Sigmoid colon (tissue), 4 donors: ENCODE measurements around the gene MAP4.

ENCODE experiments used
- EP300 ChIP-seq, 4 donors: sonication (generic); formaldehyde crosslinking; IDR thresholded peaks; one replicate each; pipeline ENCODE4 v1.6.1; 2017; ENCODE audit warnings: antibody characterized with exemption in 4 of 4
- POLR2A ChIP-seq, 2 donors: fragments of 450-650 bp; IDR thresholded peaks; one replicate each; pipeline ENCODE4 v1.6.1; 2016; ENCODE audit warnings: antibody characterized with exemption in 2 of 2, mild to moderate bottlenecking in 2 of 2, moderate library complexity in 2 of 2
- POLR2AphosphoS5 ChIP-seq, 4 donors: sonication (generic); formaldehyde crosslinking; IDR thresholded peaks; one replicate each; pipeline ENCODE4 v1.6.1; 2017; ENCODE audit warnings: antibody characterized with exemption in 4 of 4
- TF ChIP-seq, protein P1 (sequence below), 4 experiments: fragments of 450-650 bp in 3 of 4; fragments of 200-600 bp in 1 of 4; IDR thresholded peaks; one replicate each; pipeline ENCODE4 v1.5.1; 2016 to 2019; ENCODE audit warnings: antibody characterized with exemption in 4 of 4, mild to moderate bottlenecking in 3 of 4, moderate library complexity in 2 of 4

DNA sequence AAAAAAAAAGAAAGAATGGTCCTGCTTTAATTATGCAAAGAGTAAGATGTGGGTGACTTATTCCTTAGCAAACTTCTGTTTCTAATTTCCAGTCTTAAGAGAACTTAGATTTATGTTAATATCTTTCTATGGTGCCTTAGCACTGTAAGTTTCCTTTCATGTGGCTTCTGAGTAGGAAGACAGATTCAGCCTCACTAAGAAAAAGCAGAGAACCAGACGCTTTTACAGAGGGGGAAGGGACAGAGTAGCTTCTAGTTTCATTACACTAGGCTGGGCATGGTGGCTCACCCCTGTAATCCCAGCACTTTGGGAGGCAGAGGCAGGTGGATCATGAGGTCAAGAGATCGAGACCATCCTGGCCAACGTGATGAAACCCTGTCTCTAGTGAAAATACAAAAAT lies 118.3 kb downstream of the MAP4 start:
- TF ChIP-seq, protein P1, sequence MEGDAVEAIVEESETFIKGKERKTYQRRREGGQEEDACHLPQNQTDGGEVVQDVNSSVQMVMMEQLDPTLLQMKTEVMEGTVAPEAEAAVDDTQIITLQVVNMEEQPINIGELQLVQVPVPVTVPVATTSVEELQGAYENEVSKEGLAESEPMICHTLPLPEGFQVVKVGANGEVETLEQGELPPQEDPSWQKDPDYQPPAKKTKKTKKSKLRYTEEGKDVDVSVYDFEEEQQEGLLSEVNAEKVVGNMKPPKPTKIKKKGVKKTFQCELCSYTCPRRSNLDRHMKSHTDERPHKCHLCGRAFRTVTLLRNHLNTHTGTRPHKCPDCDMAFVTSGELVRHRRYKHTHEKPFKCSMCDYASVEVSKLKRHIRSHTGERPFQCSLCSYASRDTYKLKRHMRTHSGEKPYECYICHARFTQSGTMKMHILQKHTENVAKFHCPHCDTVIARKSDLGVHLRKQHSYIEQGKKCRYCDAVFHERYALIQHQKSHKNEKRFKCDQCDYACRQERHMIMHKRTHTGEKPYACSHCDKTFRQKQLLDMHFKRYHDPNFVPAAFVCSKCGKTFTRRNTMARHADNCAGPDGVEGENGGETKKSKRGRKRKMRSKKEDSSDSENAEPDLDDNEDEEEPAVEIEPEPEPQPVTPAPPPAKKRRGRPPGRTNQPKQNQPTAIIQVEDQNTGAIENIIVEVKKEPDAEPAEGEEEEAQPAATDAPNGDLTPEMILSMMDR (IDR thresholded peaks at IDR 0.05) = no peak
- TF ChIP-seq POLR2A (IDR thresholded peaks at IDR 0.05) (no peak), POLR2AphosphoS5 (IDR thresholded peaks at IDR 0.05) (no peak), EP300 (IDR thresholded peaks at IDR 0.05) (no peak)
